Activated naive CD8-positive, alpha-beta T cell treated with anti-CD3 and anti-CD28 coated beads, Interleukin-2, amount 10 ng/mL, durations not matched to agents 7 days and 5 days (primary cell): ENCODE data around the gene MINAR1. TPM values are rescaled to one million over a fixed set of nuclear protein-coding genes. Genes with fewer than 3 reads are reported as not detected.

ENCODE experiments used
- ATAC-seq: fragments of 150-1000 bp; cut with Tn5 transposase; one replicate; pipeline ENCODE4 v1.10.0; 2021; ENCODE audit warnings: low read depth, moderate library complexity
- POLR2A ChIA-PET: fragments of 350-600 bp; sonication (Branson Sonifier 250); formaldehyde crosslinking; loops from one replicate; lab custom pipeline; 2021; ENCODE audit warnings: antibody characterized with exemption; lab: Charles Lee
- DNase-seq: peaks from one replicate; pipeline ENCODE4 v3.0.0; 2021
- H3K27ac Mint-ChIP-seq: one replicate; pipeline ENCODE4 v1.8.0; 2022; ENCODE audit warnings: mild to moderate bottlenecking, mixed read lengths
- H3K27me3 Mint-ChIP-seq: one replicate; pipeline ENCODE4 v1.8.0; 2022; ENCODE audit warnings: mild to moderate bottlenecking, moderate library complexity, mixed read lengths
- H3K36me3 Mint-ChIP-seq: one replicate; pipeline ENCODE4 v1.8.0; 2021; ENCODE audit warnings: mild to moderate bottlenecking, mixed read lengths
- H3K4me1 Mint-ChIP-seq: one replicate; pipeline ENCODE4 v1.8.0; 2021; ENCODE audit warnings: mixed read lengths
- H3K4me3 Mint-ChIP-seq: one replicate; pipeline ENCODE4 v1.8.0; 2022; ENCODE audit warnings: mild to moderate bottlenecking, moderate library complexity, mixed read lengths
- H3K9me3 Mint-ChIP-seq: one replicate; pipeline ENCODE4 v1.8.0; 2021; ENCODE audit warnings: mixed read lengths
- total RNA-seq, 2 experiments: library from RNA; stranded (reverse); gene quantifications; one replicate each; pipeline ENCODE4 v1.2.3, GENCODE V29; 2021

The MINAR1 gene
- total RNA-seq, 2 experiments from 2014 or later = 0.44 to 0.57 TPM

- no peaks in the 10 kb centered on the region for H3K9me3 Mint-ChIP-seq
Measured at GRCh38 chr15:79463043-79463780, 31.1 kb downstream of the MINAR1 start.

GRCh38 chr15:79463781-79464270 lies 31.7 kb downstream of the MINAR1 start:
- H3K4me3 Mint-ChIP-seq = no peak overlapping the region
- POLR2A ChIA-PET = no interaction called here
- no peak for DNase-seq

More at GRCh38 chr15:79463043-79463780, 31.1 kb downstream of the MINAR1 start:
- Mint-ChIP-seq H3K27ac (no peak overlapping the region), H3K27me3 (no peaks in the 10 kb centered on the region), H3K4me3 (no peak overlapping the region), H3K4me1 (no peaks in the 10 kb centered on the region), H3K36me3 (no peaks in the 10 kb centered on the region)
- DNase-seq = no peak
- POLR2A ChIA-PET = no interaction called here
- no peak for ATAC-seq

GRCh38 chr15:79466488-79466887 lies 34.4 kb downstream of the MINAR1 start:
- H3K4me3 Mint-ChIP-seq = no peak overlapping the region

More at GRCh38 chr15:79463781-79464270, 31.7 kb downstream of the MINAR1 start:
- H3K27me3 Mint-ChIP-seq = no peaks in the 10 kb centered on the region
- H3K36me3 Mint-ChIP-seq = no peaks in the 10 kb centered on the region
- ATAC-seq = no peak
- H3K27ac Mint-ChIP-seq = no peak overlapping the region
- H3K9me3 Mint-ChIP-seq = no peaks in the 10 kb centered on the region
- no peaks in the 10 kb centered on the region for H3K4me1 Mint-ChIP-seq

DNA sequence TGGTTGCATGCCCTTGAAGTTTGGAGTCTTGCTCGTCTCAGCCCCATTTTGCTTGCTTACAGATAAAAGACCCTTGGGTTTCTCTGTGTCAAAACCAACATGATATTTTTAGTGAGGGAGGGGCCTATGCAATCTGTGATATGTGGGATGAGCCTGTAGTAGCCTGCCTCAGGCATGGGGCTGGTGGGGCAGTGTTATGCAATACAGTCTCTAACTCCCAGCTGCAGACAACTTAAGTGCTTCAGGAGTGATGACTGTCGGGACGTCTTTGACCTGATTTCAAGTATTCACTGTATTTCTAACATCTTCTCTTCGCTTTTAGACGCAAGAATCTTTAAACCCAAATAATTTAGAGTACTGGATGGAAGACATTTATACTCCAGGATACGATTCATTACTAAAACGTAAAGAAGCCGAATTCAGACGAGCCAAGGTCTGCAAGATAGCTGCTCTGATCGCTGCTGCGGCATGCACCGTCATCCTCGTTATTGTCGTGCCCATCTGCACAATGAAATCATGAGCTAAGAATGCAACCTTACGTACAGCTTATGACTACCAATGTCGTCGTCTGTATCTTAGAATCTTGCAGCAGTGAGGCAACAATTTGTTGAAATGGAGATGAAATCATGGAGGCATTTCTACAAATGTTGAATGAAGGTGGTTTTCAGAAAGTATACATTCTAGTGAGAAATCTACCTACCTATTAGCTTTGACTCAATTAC lies 35.9 kb downstream of the MINAR1 start:
- Mint-ChIP-seq H3K4me1 (no peaks in the 10 kb centered on the region), H3K27ac (no peak overlapping the region)

More at GRCh38 chr15:79466488-79466887, 34.4 kb downstream of the MINAR1 start:
- POLR2A ChIA-PET = no interaction called here
- Mint-ChIP-seq H3K4me1 (no peaks in the 10 kb centered on the region), H3K36me3 (no peaks in the 10 kb centered on the region), H3K27ac (no peak overlapping the region), H3K27me3 (no peaks in the 10 kb centered on the region), H3K9me3 (no peaks in the 10 kb centered on the region)
- DNase-seq = no peak
- ATAC-seq = no peak

DNA sequence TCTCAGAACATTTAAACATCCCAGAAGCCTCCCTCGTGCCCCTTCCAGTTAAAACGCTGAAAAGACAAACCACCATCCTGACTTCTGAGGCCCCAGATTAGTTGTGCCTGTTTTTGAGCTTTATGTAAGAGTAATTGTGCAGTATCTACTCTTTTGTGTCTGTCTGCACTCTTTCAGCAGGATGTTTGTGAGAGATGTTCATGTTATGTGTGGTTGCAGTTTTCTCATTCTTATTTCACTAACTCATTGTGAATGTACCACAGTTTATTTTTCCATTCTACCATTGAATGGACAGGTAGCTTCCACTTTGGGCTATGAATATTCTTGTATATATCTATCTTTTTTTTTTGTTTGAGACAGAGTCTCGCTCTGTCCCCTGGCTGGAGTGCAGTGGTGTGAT lies 40.3 kb downstream of the MINAR1 start:
- H3K27ac Mint-ChIP-seq = no peak overlapping the region
- ATAC-seq (no peak), DNase-seq (no peak)
- H3K36me3 Mint-ChIP-seq = no peaks in the 10 kb centered on the region
- POLR2A ChIA-PET = no interaction called here
- H3K27me3 Mint-ChIP-seq = no peaks in the 10 kb centered on the region
- peaks cover 1% of the 10 kb centered on the region for H3K4me1 Mint-ChIP-seq
- H3K4me3 Mint-ChIP-seq = no peak overlapping the region
- no peaks in the 10 kb centered on the region for H3K9me3 Mint-ChIP-seq

More for the DNA sequence above, 35.9 kb downstream of the MINAR1 start:
- DNase-seq (no peak), ATAC-seq (no peak)
- no peaks in the 10 kb centered on the region for H3K36me3 Mint-ChIP-seq
- H3K4me3 Mint-ChIP-seq = no peak overlapping the region
- no peaks in the 10 kb centered on the region for H3K9me3 Mint-ChIP-seq
- H3K27me3 Mint-ChIP-seq = no peaks in the 10 kb centered on the region
- POLR2A ChIA-PET = no interaction called here

GRCh38 chr15:79474252-79474651 lies 42.1 kb downstream of the MINAR1 start:
- ATAC-seq (no peak), DNase-seq (no peak)
- Mint-ChIP-seq H3K36me3 (no peaks in the 10 kb centered on the region), H3K27me3 (no peaks in the 10 kb centered on the region), H3K27ac (no peak overlapping the region), H3K9me3 (no peaks in the 10 kb centered on the region), H3K4me3 (no peak overlapping the region), H3K4me1 (peaks cover 1% of the 10 kb centered on the region)
- POLR2A ChIA-PET = no interaction called here

DNA sequence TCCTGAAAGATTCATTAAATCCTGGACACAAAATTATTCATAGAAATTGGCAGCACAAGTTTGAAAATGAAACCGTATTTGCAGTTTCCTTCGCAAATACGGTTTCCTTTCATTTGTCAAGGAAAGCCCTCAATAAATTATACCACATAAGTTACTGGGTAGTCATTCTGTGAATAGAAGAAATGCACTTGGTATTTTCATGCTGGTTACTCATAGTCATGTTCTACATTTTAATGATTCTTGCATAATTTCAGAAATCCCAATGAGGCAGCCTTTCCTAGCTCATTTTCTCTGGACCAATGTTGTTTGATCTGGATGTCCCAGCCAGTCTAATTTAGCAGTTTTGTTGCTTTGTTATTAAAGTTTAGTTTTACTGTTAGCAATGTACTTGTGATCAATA lies 43.2 kb downstream of the MINAR1 start:
- no peak overlapping the region for H3K27ac Mint-ChIP-seq
- DNase-seq = no peak
- H3K4me1 Mint-ChIP-seq = peaks cover 1% of the 10 kb centered on the region
- no peaks in the 10 kb centered on the region for H3K9me3 Mint-ChIP-seq
- H3K36me3 Mint-ChIP-seq = no peaks in the 10 kb centered on the region
- POLR2A ChIA-PET = no interaction called here
- peaks cover 3% of the 10 kb centered on the region for H3K27me3 Mint-ChIP-seq
- ATAC-seq = no peak
- H3K4me3 Mint-ChIP-seq = peak overlapping the region; percentile 38

GRCh38 chr15:79478108-79478507 lies 46.0 kb downstream of the MINAR1 start:
- Mint-ChIP-seq H3K9me3 (no peaks in the 10 kb centered on the region), H3K36me3 (no peaks in the 10 kb centered on the region), H3K27me3 (peaks cover 5% of the 10 kb centered on the region), H3K27ac (no peak overlapping the region), H3K4me3 (no peak overlapping the region), H3K4me1 (peaks cover 1% of the 10 kb centered on the region)
- DNase-seq (no peak), ATAC-seq (no peak)
- POLR2A ChIA-PET = no interaction called here

DNA sequence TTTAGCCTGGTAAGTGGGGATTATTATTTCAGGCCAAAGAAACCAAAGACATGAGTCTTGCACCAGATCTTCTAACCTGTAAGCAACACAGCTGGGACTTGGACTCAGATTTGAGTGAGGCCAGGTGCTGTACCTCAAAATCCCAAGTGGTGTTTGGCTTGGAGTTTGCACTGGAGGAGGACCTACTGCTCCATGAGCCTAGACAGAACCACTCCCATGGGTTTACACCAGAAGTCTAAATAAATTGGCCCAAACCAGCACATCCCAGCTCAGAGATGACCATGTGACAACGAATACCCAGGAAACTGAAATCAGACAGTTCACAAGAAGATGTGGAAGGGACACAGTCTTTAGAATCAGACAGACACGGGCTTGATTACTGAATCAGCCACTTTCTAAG lies 47.5 kb downstream of the MINAR1 start:
- Mint-ChIP-seq H3K4me3 (no peak overlapping the region), H3K4me1 (peaks cover 1% of the 10 kb centered on the region), H3K27ac (no peak overlapping the region), H3K27me3 (peaks cover 13% of the 10 kb centered on the region), H3K9me3 (no peaks in the 10 kb centered on the region), H3K36me3 (no peaks in the 10 kb centered on the region)
- POLR2A ChIA-PET = no interaction called here
- DNase-seq = no peak
- ATAC-seq = no peak

DNA sequence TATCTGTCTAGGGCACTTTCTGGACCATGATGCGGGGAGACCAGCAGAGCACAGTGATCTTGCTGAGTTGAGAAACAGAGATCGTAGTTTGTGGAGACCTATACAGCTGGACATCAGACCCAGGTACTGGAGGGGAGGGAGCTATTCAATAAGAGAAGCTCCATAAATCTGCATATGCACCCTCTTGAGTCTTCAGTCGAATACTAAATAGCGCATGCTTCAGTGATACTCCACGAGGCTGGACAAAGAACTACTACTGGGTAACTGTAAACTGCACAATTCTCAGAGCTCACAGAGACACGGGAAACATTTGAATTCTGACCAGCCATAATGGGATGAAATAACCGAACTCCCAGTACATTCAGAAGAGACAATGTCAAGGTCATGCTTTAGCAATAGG lies 49.7 kb downstream of the MINAR1 start:
- no peaks in the 10 kb centered on the region for H3K4me1 Mint-ChIP-seq
- no peak overlapping the region for H3K27ac Mint-ChIP-seq
- H3K9me3 Mint-ChIP-seq = no peaks in the 10 kb centered on the region
- no peak overlapping the region for H3K4me3 Mint-ChIP-seq
- ATAC-seq = no peak
- POLR2A ChIA-PET = no interaction called here
- no peaks in the 10 kb centered on the region for H3K36me3 Mint-ChIP-seq
- H3K27me3 Mint-ChIP-seq = peaks cover 13% of the 10 kb centered on the region
- no peak for DNase-seq

Other genes with a start within 250 kb of the MINAR1 start
- not detected for gene ANKRD34C, start 149.6 kb upstream of the MINAR1 start, total RNA-seq
- gene TMED3, start 121.2 kb upstream of the MINAR1 start, total RNA-seq = 10 to 100 TPM; 31.8 to 34.2 TPM